Ovary (tissue), 3 donors: ENCODE results near the gene SH3GL3.

Experiments used
- CTCF ChIP-seq, 3 donors: fragments of 450-650 bp in 2 of 3; fragments of 200-600 bp in 1 of 3; IDR thresholded peaks; one replicate each; pipeline versions ENCODE4 v1.5.1 to v1.8.0; 2016 to 2022; ENCODE audit warnings: antibody characterized with exemption in 3 of 3, mild to moderate bottlenecking in 1 of 3
- POLR2A ChIP-seq: fragments of 450-650 bp; IDR thresholded peaks from one replicate; pipeline ENCODE4 v1.6.1; 2017; ENCODE audit warnings: antibody characterized with exemption, mild to moderate bottlenecking, moderate library complexity
- donor health status: DM: no; HTN: no; CAD: no.

GRCh38 chr15:83654379-83655236, 207.5 kb downstream of the SH3GL3 start:
- no peak for TF ChIP-seq CTCF (IDR thresholded peaks at IDR 0.05)
- no peak for TF ChIP-seq POLR2A
